Stimulated activated CD8-positive, alpha-beta memory T cell treated with anti-CD3 and anti-CD28 coated beads, Interleukin-2, amount 100 ng/mL, for 48 hours (primary cell): ENCODE data around the gene TUBGCP2.
A peak's percentile ranks its signal among the peaks of the same experiment; 100 is the strongest.

Source experiments
- DNase-seq, 2 donors: peaks; one replicate each; pipeline ENCODE4 v3.0.0-alpha.2; 2020; ENCODE audit warnings: low read depth in 2 of 2

TUBGCP2 gene

DNA sequence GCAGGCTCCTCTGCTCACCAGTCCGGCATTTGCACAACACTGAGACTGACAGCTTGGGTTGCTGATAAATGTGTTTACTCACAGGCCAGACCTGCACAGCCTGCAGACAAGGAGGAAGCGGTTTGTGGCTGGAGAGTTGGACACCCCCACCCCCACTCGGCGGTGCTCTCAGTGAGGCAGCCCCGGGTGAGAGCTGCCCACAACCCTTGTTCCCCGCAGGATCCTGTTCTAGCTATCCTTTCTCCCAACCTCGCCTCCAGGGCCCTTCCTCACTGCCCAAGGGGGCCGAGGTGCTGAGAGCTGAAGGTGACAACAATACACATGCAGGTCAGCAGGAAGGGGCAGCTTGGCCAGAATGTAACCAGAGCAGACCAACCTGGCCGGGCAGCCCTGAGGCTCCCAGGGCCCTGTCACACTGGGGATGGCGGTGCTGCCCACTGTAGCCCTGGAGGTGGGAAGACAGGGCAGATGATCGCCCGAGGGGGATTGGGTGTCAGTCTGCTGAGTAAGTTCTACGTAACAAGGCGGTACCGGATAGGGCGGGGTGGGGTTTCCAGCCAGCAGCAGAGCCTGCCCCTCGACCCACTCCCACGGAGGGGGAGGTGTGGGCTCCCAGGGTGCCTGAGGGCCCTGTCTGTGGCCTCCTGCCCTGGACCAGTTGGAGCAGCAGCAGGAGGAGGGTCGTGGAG lies 30.0 kb downstream of the TUBGCP2 start:
- DNase-seq: peak; percentile 44 to 52

DNA sequence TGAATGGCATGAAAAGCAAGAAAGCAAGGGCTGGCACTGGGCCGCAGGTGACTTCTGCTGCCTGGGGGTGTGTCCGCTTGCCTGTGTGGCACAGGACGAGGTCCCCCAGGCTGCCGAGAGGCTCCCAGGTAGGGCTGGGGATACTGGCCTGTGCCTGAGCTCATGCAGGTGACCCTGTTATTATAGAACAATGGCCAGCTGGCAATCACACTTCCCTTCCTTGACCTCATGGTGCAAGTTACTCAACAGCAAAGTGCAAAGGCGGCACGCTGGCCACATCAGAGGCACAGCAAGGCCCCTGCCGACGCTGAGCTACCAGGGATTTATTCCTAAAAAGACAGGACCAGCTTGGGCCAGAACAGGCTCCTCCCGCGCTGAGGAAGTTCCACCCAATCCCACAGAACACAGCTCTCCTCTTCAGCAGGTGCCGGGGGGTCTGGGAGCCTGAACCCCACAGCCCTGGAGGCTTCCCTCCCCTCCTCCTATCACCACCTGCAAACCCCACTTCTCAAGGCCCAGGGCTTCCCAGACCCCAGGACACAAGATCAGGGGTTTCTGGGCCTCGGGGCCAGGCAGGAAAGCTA lies 30.6 kb downstream of the TUBGCP2 start:
- no peak for DNase-seq

DNA sequence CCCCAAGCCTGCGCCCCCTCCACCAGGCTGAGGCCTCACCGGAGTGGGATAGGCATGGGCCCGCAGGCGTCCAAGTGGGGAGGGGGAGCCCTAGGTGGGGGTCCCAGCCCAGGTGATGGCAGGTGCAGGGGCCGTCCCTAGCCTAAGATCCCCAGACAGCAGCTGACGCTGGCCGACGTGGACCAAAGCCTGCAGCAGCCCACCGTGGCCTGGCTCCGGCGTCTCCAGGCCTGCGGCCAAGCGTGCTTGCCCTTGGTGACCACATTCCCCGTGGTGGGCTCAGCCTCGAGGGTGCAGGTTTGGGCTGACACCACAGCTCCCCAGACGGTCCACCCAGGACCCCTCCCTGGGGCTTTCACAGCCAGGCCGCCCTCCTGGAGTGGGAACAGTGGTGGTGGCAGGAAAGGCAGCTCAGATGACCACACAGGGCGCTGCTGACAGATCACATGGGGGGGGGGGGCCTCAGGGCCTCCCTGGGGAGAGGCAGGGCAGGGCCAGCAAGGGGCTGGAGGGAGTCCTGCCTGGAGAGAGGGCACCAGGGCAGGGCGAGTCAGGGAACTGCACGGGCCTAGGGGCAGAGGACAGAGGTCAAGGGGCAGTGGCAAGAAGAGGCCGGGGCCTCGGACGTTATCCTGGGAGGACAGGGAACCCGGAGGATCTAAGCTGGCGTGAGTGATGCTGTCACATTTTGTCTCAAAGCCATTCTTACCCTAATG lies 31.2 kb downstream of the TUBGCP2 start:
- no peak for DNase-seq

DNA sequence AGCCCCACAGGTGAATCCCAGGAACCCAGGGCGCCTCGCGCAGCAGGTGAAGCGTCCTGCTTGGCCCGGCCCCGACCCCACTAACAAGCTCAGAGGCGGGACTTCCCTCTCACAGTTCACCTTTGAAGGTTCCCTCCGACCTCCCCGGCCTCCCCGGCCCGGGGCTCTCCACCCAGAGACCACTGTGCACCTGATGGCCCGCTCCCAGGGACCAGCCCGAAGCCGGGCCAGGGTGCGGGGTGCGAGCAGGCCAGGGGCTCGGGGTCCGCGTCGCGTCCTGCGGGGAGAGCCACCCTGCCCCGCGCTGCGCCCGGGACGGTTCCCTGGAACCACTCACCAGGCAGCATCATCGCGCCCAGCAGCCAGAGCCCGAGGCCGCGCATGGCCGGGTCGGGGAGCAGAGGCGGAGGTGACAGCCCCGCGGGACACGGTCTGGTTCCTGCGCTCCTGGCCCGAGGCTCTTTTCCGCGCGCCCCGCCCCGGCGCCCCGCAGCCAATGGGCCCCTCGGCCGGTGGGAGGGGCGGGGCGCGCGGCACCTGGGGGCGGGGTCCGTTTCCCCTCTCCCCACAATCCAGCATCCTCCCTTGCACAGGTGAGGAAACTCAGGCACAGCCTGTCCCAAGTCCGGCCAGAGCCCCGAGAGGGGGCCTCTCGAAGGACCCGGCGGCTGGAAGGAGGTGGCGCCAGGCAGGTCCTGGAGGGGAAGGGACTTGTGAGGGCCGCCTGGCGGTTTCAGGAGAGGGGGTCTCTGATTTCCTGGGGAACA lies 32.1 kb downstream of the TUBGCP2 start, which contains the start of gene ADAM8:
ADAM8 (minus strand) TSS at position 434 of the 767 bp plus-strand sequence; CDS start at position 383, 51 bp downstream.
- DNase-seq: peak; percentile 63 to 73

DNA sequence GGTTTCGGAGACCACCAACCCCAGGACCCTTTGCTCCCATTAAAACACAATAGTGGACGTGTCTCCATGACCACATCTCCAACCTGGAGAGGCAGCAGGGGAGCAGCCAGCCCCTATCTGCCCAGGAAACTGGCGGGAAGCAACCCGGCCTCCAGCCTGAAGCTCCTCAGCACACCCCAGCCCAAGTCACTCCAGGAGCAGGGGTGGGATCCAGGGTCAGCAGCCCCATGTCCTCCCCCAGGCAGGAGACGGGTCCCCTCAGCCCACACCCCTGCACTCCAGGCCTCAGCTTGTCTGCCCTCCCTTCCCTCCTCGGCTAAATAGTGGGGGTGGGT lies 32.6 kb downstream of the TUBGCP2 start:
- no peak for DNase-seq

DNA sequence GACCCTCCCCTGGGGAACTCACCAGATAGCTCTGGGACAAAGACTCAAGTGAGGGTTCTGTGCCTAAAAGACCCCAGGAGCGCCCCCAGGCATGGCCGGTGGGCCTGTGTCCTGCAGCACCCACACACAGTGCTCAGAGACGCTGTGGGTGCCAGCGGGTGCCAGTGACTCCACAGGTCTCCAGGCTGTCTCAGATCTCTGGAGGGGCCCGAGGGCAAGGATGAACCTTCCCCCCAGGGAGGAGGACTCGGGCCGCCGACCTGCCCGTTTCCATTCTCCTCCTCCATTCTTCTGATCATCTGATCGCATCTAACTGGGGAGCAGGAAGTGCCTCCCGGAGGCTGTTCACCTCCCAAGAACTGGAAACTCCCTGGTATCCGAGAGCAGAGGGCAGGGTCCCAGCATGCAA lies 33.0 kb downstream of the TUBGCP2 start:
- DNase-seq: peak; percentile 42 to 53

DNA sequence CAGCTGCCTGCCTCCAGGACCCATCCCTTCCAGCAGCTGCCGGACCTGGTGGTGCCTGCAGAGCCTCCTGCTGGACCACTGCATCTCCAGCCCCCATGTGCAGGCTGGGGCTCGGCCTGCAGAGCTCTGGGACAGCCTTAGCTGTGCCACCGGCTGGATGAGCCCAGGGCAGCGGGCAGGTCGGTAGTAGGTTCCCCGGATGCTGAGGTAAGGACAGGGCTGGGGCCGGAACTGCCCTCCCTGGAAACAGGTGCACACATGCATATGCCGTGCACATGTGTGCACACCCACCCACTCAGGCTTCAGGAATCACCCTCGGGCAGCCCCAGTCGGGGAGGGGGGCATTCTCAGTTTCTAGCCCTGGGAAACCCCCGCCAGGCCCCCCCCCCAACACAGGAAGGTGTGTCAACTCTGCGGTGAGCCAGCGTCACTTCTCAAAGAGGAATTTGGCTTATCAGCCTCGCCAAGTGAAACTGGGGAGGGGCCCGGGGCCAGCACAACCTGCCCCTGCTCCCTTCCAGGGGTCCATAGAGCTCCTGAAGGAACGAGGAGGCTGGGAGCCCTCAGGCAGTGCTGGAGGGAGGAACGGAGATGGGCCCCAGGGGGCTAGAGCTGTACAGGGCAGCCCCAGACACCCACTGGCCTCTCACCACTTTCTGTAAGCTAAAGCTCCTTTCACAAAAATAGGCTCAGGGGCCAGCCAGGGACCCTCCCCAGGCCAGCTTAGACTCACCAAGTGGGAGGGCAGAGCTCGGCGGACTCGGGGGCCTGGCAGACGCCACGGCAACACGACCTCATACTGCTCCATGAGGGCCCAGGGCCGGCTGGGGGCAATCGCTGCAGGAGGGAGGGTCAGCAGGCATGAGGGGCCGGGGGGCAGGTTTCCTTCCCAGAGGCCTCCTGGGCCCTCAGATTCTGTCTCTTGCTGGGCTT lies 33.7 kb downstream of the TUBGCP2 start:
- peak; percentile 75 to 79 for DNase-seq

DNA sequence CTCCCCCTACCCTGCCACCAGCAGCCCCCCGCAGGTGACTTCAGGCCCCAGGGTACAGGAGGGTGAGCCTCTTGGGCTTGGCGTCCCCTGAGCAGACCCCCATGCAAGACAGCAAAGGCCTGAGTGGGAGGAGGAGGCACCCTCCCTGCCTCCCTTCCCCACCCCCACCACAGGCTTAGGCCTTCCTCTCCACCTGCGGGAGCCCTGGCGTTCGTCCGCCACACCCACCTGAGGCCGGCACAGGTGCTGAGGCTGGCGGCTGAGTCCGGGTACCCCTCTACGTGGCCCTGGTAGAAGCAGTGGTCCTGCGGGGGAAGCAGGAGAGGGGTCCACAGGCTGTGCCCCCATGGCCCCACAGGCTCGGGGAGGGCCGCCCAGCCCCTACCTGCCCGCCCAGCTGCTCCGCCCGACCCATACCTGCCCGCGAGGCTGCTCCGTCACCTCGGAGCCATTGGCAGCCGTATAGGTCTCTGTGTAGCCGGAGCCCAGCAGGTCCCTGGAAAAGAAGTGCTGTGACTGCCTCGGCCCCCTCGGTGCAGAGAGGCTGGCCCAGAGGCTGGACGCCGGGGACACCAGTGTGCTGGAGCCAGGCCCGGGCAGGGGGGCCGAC lies 35.0 kb downstream of the TUBGCP2 start:
- no peak for DNase-seq

DNA sequence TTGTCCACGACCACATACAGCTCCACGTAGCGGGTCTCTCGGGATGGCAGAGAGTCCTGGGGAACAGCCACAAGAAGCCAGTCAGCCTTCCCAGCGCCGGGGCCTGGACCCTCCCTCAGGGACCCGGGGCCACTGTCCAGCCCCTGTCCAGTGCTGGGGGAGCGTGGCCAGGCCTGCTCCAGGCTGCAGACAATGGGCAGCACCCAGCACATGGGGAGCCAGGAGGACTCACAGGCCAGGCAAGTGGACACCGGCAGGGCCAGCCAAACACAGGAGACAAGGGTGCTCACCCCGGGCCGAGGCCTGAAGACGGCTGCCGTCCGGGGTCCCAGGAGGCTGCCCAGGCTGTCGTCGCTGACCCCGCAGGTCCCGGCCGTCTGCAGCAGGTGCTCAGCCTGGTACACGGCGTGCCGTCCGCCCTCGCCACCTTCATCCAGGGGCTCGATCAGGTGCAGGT lies 35.7 kb downstream of the TUBGCP2 start:
- no peak for DNase-seq

DNA sequence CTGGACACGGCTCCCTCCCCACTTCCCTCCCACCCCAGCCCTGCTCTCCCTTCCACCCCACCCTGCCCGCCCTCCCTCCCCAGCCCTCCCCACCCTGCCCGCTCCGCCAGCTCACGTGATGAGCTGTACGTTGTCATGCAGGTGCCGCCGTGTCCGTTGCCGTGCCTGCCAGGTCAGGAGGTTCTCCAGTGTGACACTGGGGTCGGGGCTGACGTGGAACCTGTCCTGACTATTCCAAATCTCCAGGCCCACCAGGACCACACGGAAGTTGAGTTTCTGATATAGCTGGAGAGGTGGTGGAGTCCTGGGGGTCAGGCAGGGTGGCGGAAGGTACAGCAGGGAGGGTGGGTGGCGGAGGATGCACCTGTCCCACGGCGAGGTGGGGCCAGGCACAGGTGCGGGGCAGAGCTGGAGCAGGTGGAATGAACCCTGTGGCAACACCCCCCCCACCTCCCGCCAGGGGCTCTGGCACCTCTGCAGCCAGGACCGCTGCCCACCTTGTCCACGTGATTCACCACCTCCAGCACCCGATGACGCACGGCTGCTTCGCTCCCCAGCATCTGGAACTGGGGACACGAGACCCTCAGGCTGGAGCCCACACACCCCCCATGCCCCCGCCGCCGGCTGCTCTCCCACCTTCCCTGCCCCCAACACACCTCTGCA lies 36.2 kb downstream of the TUBGCP2 start:
- no peak for DNase-seq

DNA sequence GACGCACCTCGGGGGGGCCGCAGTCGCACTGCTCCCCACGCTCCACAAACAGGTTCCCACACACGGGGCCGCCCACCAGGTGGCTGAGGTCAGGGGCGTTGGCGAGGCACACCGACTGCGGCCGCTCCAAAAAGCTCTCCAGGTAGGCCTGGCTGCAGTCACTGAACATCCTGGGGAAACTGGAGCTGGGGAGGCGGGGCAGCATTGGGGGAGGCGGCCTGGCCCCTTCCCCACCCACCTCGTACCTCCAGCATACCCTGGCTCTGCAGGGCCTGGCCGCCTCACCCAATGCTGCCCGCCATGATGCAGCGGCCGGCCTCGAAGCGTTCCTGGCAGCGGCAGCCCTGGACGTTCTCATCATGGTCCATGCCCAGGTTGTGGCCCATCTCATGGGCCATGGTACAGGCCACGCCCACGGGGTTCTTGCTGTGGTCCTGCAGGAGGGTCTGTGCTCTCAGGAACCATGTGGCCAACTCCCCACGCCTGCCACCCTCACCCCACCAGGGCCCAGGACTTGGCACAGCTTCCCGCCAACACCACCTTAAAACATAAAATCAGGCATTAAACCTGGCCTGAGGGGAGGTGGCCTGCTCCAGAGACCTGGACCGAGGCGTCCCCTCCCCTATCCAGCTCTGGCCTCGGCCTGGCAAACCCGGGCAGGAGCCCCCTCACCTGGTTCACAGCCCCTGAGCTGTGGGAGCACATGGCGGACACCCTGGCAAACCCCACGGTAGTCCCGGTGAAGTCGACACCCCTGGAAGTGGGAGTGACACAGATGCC lies 37.0 kb downstream of the TUBGCP2 start:
- no peak for DNase-seq

DNA sequence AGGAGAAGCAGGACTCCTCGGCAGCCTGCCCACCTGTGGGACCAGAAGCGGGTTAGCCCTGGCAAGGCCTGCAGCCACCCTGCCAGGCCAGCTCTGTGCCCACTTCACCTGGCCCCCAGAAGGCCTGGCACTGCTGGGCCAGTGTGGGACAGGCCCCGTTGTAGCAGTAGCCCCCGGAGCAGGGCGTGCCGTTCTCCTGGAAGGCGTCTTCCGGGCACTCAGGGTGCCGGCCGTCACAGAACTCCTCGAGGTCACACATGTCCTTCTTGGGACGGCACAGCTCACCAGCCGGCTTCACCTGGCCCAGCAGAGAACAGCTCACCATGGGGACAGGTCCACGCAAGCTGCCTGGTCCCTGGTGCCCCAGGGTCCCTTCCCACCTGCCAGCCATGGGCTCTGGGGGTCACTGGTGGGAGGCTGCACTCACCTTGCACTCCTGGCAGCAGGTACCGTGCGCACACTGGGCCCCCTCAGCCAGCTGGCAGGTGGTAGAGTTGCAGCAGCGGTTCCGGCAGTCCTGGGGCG lies 37.8 kb downstream of the TUBGCP2 start:
- DNase-seq: no peak

DNA sequence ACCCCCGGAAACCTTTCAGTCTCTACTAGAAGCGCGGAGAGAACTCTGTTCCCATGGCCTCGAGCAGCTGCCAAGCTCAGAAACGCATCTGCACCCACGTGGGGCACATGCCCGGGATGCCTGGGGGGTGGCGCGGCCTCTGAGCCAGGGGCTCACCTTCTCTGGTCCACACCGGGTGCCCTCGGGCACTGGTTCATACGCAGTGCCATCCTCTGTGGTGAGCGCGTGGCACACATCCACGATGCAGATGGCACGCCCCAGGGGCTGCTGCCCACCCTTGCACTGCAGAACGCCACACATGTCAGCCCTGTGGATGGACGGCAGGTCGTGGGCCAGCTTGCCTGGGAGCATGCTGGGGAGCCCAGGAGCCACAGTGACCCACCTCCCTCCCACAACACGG lies 38.5 kb downstream of the TUBGCP2 start:
- DNase-seq: no peak

DNA sequence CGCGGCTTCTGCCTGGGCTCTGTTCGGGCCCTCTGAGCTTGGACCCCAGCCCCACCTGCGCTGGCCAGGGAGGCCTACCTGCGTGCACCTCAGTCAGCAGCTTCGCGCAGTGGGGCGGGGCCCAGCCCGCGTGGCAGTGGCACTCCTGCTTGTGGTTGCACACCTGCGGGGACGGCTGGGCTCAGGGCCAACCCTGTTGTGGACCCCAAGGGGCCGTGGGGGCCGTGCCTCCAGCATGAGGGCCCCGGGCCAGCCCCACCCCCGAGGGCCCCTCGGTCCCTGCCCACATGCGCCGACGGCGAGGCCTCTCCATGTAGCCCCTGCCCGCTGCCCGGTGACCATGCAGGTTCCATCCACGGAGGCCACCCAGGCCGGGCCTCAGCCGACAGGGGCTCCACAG lies 39.3 kb downstream of the TUBGCP2 start:
- no peak for DNase-seq

DNA sequence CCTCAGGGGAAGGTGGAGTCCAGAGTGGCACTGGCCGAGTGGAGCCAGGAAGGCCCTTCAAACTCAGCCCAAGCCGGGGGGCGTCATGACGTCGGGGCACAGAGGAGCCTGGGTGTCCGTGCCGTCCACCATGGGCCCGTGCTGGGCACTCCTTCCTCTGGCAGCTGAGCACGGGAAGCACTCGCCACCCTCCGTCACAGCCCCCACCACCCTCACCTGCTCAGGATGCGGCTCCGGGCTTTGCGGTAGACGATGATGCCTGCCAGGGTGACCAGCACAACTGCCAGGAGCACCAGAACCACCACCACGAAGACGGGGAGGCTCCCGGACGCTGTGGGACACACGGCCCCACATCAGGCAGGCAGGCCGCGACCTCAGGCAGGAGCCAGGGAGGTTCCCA lies 40.1 kb downstream of the TUBGCP2 start:
- DNase-seq: no peak

DNA sequence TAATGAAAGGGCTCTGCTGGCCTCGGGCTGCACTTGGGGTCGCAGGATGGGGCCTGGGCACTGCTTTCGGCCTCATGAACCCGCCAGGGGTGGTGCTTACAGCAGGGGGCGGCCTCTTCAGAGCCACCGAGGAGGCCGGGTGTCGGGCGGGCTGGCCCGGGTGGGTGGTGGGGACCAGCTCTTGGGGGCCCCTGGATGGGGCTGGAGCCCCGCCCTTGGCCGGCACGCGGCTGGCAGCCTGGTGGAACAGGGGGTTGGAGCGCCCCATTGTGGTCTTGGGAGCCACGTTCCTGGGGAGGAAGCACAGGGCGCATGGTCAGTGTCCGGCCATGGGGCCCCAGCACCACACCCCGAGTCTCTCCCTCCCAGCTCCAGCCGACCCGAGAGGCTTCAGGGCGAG lies 40.8 kb downstream of the TUBGCP2 start:
- DNase-seq: no peak

DNA sequence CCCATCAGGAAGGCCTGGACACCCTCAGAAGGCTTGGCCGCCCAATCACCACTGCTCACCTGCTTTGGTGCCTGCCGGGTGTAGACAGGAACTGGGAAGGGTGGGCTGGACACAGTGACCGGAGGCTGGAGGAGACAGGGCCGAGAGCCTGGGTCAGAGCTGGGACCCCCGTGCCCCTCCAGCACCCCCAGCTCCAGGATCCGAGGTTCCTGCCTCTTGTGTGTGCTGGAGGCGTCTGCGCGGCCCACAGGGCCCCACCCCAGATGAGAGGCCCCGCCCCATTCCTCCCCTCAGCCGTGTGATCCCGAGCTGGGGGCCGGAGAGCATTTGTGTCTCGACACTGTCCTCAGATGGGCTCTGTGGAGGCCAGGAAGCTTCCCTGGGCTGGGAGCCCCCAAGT lies 41.4 kb downstream of the TUBGCP2 start:
- DNase-seq: no peak

DNA sequence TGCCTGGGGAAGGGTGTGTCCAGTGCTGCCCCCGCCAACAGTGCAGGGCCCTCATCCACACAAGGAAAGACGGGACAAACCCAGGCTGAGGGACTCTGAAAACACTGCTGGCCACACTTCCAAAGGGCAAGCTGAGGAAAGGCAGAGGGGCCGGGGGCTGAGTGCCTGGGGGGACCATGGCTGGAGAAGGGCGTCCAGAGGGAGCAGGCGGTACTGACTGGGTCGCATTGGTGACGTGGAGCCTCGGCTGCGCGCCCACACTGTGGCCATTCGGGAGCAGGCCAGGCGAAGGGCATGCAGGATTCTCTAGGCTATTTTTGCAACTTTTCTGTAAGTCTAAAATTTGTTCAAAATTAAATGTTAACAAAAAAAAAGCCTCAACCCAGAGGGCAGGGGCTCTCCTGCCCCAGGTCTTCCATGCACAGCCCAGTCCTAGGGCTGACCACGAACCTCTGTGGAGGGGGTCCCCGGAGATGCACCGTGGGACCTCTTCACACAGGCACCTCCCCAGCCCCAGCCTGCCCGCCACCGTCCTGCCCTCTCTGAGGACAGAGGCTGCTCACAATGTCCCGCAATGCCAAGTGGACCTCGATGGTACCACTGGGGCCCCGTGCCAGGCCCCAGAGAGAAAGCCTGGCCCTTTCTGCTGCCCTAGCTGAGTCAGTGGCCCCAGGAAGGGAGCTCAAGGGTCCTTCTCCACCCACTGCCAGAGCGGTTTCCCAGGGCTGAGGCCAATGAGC lies 42.4 kb downstream of the TUBGCP2 start:
- DNase-seq: no peak
